Measurements from ENCODE around the gene TENM4. TPM values are rescaled to one million over a fixed set of nuclear protein-coding genes. Genes with fewer than 3 reads are reported as not detected.

TENM4 gene
- total RNA-seq, 4 donors from 2014 or later, result 4.0 to 14.6 (median 4.5) TPM

DNA sequence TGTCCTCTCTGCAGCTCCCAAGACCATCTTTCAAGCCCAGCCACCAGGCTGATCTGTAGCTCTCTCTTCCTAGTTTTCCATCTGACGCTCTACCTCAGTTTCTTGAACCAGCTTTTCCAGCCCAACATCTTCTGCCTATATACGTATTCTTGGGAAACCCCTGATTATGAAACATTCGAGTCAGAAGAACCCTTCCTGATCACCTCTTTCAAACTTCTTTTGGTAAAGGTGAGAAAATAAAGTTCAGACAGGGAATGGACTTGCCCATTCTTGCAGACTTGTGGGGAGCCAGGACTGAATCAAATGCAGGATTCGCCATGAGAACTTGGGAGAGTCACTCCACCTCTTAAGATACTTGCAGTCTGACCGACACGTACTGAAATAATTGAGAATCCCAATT is 696.6 kb downstream of the TENM4 start:
- TF ChIP-seq CTCF (IDR thresholded peaks at IDR 0.05; ENCODE audit: low read depth), result no peak

- TF ChIP-seq CTCF (IDR thresholded peaks at IDR 0.05; ENCODE audit: low read depth), result no peak
These were observed 698.4 kb downstream of the TENM4 start for GRCh38 chr11:78742430-78742829.

DNA sequence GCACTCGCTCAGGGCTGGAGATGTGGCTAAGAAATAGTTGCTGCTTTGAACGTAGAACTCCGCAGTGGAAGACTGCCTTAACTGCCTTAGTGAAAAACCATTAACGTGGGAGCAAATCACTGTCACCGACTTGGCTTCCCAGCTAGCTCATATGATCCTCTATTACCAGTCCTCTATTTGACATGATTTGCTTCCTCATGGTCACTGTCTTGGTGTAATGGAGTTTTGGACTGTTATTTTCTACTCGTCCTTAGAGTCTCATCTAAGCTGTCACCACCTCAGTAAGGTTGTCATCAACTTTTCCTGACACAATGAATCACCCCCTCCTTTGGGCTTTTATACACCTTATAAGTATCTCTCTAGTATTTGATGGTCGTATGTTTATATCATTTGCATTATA is 699.1 kb downstream of the TENM4 start:
- TF ChIP-seq CTCF (IDR thresholded peaks at IDR 0.05; ENCODE audit: low read depth), result no peak

GRCh38 chr11:78740199-78741071 is 700.4 kb downstream of the TENM4 start:
- no peak for TF ChIP-seq CTCF (IDR thresholded peaks at IDR 0.05; ENCODE audit: low read depth)

DNA sequence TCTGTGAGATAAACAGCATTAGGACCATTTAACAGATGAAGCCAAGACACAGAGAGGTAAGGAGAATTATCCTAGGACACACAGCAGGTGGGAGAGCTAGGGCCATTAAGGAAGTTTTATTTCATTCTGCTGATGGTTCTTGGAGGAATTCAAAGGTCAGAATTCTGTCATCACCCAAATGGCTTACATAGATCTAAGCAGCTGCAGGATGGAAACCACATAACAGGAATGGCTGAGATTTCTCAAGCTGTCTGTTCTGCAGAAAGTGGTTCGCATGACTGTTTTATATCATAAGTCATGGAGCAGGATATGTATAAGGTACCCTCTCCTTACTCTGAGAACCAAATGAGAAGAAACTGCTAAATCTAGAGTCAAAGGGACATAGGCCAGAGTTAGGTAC is 702.9 kb downstream of the TENM4 start:
- TF ChIP-seq CTCF (IDR thresholded peaks at IDR 0.05; ENCODE audit: low read depth), result no peak

- no peak for TF ChIP-seq CTCF (IDR thresholded peaks at IDR 0.05; ENCODE audit: low read depth)
These were observed 703.5 kb downstream of the TENM4 start for GRCh38 chr11:78737301-78737700.

DNA sequence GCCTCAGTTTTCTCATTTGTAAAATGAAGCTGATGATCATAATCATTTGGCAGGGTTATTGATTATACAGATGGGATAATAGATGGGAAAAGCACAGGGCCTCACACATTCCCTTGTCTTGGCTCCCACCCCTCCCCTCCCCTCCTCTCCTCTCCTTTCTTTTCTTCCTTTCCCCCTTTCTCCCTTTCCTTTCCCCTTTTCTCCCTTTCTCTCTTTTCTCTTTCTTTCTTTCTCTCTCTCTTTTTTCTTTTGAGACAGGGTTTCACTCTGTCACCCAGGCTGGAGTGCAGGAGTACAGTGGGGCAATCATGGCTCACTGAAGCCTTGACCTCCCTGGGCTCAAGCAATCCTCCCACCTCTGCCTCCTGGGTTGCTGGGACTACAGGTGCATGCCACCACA is 705.1 kb downstream of the TENM4 start:
- TF ChIP-seq CTCF (IDR thresholded peaks at IDR 0.05; ENCODE audit: low read depth), result no peak

Data from subcutaneous adipose tissue (tissue), 4 donors.